Activated effector memory CD4-positive, alpha-beta T cell treated with anti-CD3 and anti-CD28 coated beads, Interleukin-2, amount 50 U/mL, for 16 hours (primary cell): ENCODE results near the gene ZNHIT2.

Experiments used
- DNase-seq: peaks from one replicate; pipeline ENCODE4 v3.0.0-alpha.2; 2020

Gene ZNHIT2

GRCh38 chr11:65133724-65134123 lies 16.2 kb upstream of the ZNHIT2 start:
- no peak for DNase-seq

- DNase-seq, result peak; percentile 85
These were observed 15.6 kb upstream of the ZNHIT2 start for GRCh38 chr11:65132988-65133700.

- DNase-seq, result no peak
These were observed 14.9 kb upstream of the ZNHIT2 start for GRCh38 chr11:65132238-65132987.

- no peak for DNase-seq
These were observed 14.4 kb upstream of the ZNHIT2 start for GRCh38 chr11:65131895-65132237.

GRCh38 chr11:65131417-65131776 lies 13.9 kb upstream of the ZNHIT2 start:
- no peak for DNase-seq

GRCh38 chr11:65130631-65131416 lies 13.3 kb upstream of the ZNHIT2 start:
- no peak for DNase-seq

- DNase-seq, result no peak
These were observed 12.3 kb upstream of the ZNHIT2 start for GRCh38 chr11:65129649-65130441.

- DNase-seq, result no peak
These were observed 11.0 kb upstream of the ZNHIT2 start for GRCh38 chr11:65128182-65129145.

GRCh38 chr11:65127473-65128181 lies 10.1 kb upstream of the ZNHIT2 start:
- no peak for DNase-seq

- DNase-seq, result no peak
These were observed 9.2 kb upstream of the ZNHIT2 start for GRCh38 chr11:65126624-65127274.

- no peak for DNase-seq
These were observed 7.9 kb upstream of the ZNHIT2 start for GRCh38 chr11:65125197-65126056.

GRCh38 chr11:65124480-65125196 lies 7.1 kb upstream of the ZNHIT2 start:
- no peak for DNase-seq

- peak; percentile 100 for DNase-seq
These were observed 4.6 kb upstream of the ZNHIT2 start, which contains the start of the genes FAU and MRPL49 for GRCh38 chr11:65121865-65122696. TSS of gene FAU (minus strand) at chr11:65122134. CDS start at chr11:65121813, 321 bp downstream. TSS of gene MRPL49 (plus strand) at chr11:65122321. CDS start at chr11:65122347, 26 bp downstream.

GRCh38 chr11:65121447-65121864 lies 4.0 kb upstream of the ZNHIT2 start:
- DNase-seq, result peak; percentile 79

GRCh38 chr11:65120831-65121230 lies 3.3 kb upstream of the ZNHIT2 start:
- DNase-seq, result peak; percentile 41

- no peak for DNase-seq
These were observed 2.1 kb upstream of the ZNHIT2 start for GRCh38 chr11:65119670-65119995.

GRCh38 chr11:65118891-65119669 lies 1.6 kb upstream of the ZNHIT2 start:
- DNase-seq, result peak; percentile 44
